SH-SY5Y (cell line): ENCODE data around the gene B3GNT5.

Experiments
- GATA2 ChIP-seq: IDR thresholded peaks from 2 replicates; pipeline ENCODE4 v1.6.1; 2011; ENCODE audit warnings: mild to moderate bottlenecking, low read depth, low read length
- GATA3 ChIP-seq: IDR thresholded peaks from 2 replicates; pipeline ENCODE4 v1.6.1; 2011; ENCODE audit warnings: low read depth, mild to moderate bottlenecking, low read length, moderate library complexity

GRCh38 chr3:183203670-183204069, 49.4 kb upstream of the B3GNT5 start:
- TF ChIP-seq GATA3 (no peak), GATA2 (no peak)
